Activated T-helper 17 cell treated with anti-CD3 and anti-CD28 coated beads, Interleukin-2, amount 50 U/mL, for 72 hours (primary cell): ENCODE measurements around the gene KIDINS220. TPM values are rescaled to one million over a fixed set of nuclear protein-coding genes. Genes with fewer than 3 reads are reported as not detected.
"Not testable (repeated sequence)": the region's sequence is repeated elsewhere in the genome, so short reads cannot be mapped to it uniquely, and the experiment has no call there.

ENCODE experiments used
- ATAC-seq: fragments of 150-1000 bp; cut with Tn5 transposase; replicated peaks from 2 replicates; pipeline ENCODE4 v1.10.0; 2021; ENCODE audit warnings: mild to moderate bottlenecking, moderate library complexity
- H3K27ac Mint-ChIP-seq: one replicate; pipeline ENCODE4 v1.8.0; 2022; ENCODE audit warnings: mixed read lengths
- H3K27me3 Mint-ChIP-seq: one replicate; pipeline ENCODE4 v1.8.0; 2022; ENCODE audit warnings: mixed read lengths
- H3K36me3 Mint-ChIP-seq: one replicate; pipeline ENCODE4 v1.8.0; 2022; ENCODE audit warnings: low read depth, mild to moderate bottlenecking, mixed read lengths
- H3K4me1 Mint-ChIP-seq: one replicate; pipeline ENCODE4 v1.8.0; 2022; ENCODE audit warnings: mixed read lengths
- H3K4me3 Mint-ChIP-seq: one replicate; pipeline ENCODE4 v1.8.0; 2022; ENCODE audit warnings: mild to moderate bottlenecking, mixed read lengths
- H3K9me3 Mint-ChIP-seq: one replicate; pipeline ENCODE4 v1.8.0; 2022; ENCODE audit warnings: mixed read lengths
- total RNA-seq, 2 donors: library from RNA; stranded (reverse); gene quantifications; one replicate each; pipeline ENCODE4 v1.2.3, GENCODE V29; 2022

KIDINS220 gene
- total RNA-seq, 2 donors from 2014 or later = 28.9 to 31.1 TPM

DNA sequence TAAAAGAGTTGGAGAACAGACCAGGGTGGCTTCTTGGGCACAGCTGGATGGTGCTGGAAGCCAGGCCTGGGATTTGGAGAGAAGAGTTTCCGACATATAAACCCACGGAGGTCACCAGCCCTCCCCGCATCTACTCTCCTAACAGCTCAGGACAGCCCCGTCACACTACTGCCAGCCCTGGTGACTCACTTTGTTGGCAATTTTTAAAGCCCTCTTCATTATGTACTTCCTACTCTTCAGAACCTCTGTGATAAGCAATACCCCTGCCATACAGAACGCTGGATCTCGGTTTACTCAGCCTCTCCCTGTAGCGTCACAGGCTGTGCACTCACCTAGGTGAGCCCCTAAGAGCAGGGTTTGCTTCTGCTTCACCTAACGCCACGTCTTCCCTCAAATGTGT is 107.5 kb downstream of the KIDINS220 start:
- no peak overlapping the region for H3K27ac Mint-ChIP-seq
- no peaks in the 10 kb centered on the region for H3K27me3 Mint-ChIP-seq
- no peaks in the 10 kb centered on the region for H3K9me3 Mint-ChIP-seq
- H3K4me3 Mint-ChIP-seq = no peak overlapping the region
- H3K4me1 Mint-ChIP-seq = no peaks in the 10 kb centered on the region
- no peak for ATAC-seq
- H3K36me3 Mint-ChIP-seq = peaks cover 78% of the 10 kb centered on the region

DNA sequence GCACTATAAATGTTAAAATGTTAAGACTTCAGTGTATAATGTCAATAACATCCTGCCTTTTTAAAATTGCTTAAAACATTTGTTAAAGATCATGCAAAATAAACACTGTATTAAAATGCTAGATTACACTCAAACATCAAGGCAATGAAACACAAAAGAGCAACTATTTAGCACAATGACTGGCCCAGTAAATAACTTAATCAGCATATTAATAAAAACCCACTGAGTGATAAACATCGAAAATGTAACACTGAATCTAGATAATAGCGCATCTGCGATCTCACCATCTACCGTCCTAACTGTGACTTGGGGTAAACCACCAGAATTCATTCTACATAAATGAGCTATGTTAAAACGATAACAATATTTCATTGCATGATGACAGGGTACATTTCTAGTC is 108.3 kb downstream of the KIDINS220 start:
- H3K4me3 Mint-ChIP-seq, ATAC-seq, H3K27me3 Mint-ChIP-seq, H3K4me1 Mint-ChIP-seq, H3K9me3 Mint-ChIP-seq, H3K27ac Mint-ChIP-seq: not testable (repeated sequence)
- H3K36me3 Mint-ChIP-seq = peaks cover 70% of the 10 kb centered on the region

DNA sequence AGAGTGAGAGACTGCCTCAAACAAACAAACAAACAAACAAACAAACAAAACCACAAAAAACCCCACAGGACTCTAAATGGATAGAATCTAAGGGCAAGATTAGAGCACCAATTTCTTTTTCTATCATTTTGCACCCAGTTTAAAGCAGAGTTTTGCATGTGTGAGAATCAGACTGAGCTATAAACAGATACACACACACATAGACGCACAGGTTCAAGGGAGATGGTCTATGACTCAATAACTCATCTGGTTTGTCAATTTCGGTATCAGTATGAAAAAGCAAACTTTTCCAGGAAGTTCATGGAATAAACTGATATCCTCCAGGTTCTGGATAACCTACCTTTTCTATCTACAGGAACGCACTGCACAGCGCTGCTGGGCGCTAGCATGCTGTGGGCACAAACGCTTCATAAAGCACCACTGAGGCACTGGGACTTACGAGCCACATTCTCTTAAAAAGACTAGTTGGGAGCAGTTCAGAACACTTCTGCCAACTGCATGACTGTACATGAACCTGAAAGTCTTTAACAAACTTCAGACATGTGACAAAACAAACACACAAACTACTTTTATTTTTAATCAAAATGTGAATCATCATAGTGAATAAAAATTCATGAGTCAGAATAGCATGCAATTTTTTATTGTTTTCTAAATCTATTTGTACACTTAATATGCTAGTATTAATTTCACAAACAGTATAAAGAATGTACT is 109.0 kb downstream of the KIDINS220 start:
- Mint-ChIP-seq H3K27me3 (no peaks in the 10 kb centered on the region), H3K9me3 (no peaks in the 10 kb centered on the region), H3K4me1 (no peaks in the 10 kb centered on the region), H3K27ac (peak overlapping the region; percentile 29), H3K36me3 (peaks cover 63% of the 10 kb centered on the region), H3K4me3 (no peak overlapping the region)
- peak; percentile 56 for ATAC-seq

DNA sequence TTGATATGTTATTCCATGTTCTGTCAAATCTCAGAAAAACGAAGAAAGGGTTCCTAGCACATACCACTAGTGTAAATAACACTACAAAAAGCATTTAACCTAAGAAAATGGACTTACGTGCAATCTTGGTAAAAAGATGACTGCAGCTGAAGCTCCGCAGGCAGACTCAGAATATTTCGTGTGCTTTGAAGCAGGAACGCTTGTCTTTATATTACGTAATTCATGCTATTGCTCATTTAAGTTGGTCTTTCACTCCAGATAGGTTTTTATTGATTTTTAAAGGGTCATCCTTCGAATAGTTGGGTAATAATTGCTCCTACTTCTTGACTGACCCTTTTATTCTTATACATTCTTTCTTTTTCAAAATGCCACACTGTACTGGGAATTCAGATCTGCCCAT is 111.6 kb downstream of the KIDINS220 start:
- peaks cover 37% of the 10 kb centered on the region for H3K36me3 Mint-ChIP-seq
- H3K4me1 Mint-ChIP-seq = no peaks in the 10 kb centered on the region

DNA sequence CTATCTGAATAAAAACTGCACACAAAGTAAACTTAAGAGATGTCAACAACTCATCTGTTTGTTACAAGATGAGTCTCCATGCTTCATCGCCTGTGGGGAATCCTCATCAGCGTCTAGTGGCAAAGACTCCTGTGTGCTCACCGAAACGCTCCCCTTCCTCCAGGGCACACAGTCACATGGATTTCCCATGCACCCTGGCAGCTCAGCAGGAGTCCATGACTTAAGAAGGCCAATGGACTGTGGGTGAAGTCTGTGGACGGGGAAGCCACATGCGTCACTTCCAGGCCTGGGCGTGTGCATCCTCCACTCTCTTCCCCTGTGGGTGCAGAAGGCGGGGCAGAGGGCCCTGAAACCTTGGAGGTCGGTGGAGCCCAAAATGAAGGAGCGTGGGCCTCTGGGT is 114.4 kb downstream of the KIDINS220 start:
- Mint-ChIP-seq H3K27ac (no peak overlapping the region), H3K4me3 (no peak overlapping the region), H3K36me3 (peaks cover 9% of the 10 kb centered on the region), H3K9me3 (no peaks in the 10 kb centered on the region), H3K4me1 (no peaks in the 10 kb centered on the region), H3K27me3 (no peaks in the 10 kb centered on the region)
- ATAC-seq = no peak

More for the DNA sequence above, 111.6 kb downstream of the KIDINS220 start:
- ATAC-seq = no peak
- Mint-ChIP-seq H3K9me3 (no peaks in the 10 kb centered on the region), H3K4me3 (no peak overlapping the region), H3K27me3 (no peaks in the 10 kb centered on the region), H3K27ac (peak overlapping the region; percentile 36)

DNA sequence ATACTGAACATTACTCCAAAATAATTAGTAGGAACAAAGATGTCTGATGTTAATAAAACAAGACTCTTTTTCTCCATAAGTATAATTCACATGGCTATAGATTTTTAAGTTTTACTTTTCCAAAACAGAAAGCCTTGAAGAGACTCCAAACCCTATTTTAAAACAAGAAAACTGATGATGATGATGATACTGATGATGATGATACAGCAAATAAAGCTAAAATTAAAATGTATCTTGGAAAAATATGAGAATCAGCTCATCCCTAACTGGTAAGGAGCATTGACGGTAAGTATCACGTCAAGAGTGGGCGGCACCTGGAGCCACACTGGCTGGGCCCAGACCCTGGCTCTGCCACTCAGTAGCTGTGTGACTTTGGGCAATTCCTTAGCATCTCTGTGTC is 116.0 kb downstream of the KIDINS220 start:
- H3K9me3 Mint-ChIP-seq = no peaks in the 10 kb centered on the region
- no peak for ATAC-seq
- no peak overlapping the region for H3K27ac Mint-ChIP-seq
- no peaks in the 10 kb centered on the region for H3K36me3 Mint-ChIP-seq
- no peak overlapping the region for H3K4me3 Mint-ChIP-seq
- H3K27me3 Mint-ChIP-seq = peaks cover 6% of the 10 kb centered on the region
- H3K4me1 Mint-ChIP-seq = no peaks in the 10 kb centered on the region

DNA sequence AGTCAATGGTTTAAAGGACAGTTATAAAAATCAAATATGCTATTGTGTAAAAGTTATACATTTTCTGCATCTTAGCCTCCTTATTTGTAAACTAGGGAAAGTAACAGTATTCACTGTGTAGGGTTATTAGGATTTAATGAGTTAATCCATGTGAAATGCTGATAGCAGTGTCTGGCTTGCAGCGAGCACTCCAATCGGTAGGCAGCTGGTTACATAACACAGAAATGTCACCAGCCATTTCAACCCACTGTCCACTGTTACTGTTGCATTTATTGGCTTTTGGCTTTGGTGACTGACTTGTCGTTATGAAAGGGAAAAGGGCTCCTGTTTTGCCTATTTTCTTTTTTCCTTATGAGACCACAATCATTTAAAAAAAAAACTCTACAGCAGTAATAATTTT is 116.7 kb downstream of the KIDINS220 start:
- Mint-ChIP-seq H3K27ac (no peak overlapping the region), H3K27me3 (peaks cover 11% of the 10 kb centered on the region), H3K9me3 (peaks cover 5% of the 10 kb centered on the region), H3K4me3 (no peak overlapping the region), H3K36me3 (no peaks in the 10 kb centered on the region), H3K4me1 (no peaks in the 10 kb centered on the region)
- ATAC-seq = no peak

DNA sequence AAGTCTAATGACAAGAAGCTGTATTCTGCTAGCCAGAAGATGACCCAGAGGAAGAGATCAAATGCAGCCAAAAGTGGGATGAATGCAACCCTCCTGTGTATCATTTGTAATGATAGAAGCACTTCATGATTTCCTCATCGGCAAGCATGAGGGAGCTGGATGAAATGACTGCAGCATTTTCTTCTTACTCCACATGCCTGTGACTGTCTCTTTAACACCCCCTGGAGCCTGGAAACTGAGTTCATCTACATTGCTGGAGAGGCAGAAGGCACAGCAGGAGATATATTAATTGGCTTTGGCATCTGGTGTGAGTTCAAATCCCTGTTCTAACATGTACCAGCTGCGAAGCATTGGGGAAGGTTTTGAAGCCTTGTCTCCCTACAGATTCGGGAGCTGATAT is 117.9 kb downstream of the KIDINS220 start:
- no peak for ATAC-seq
- peaks cover 7% of the 10 kb centered on the region for H3K9me3 Mint-ChIP-seq
- no peaks in the 10 kb centered on the region for H3K36me3 Mint-ChIP-seq
- H3K4me1 Mint-ChIP-seq = no peaks in the 10 kb centered on the region
- H3K4me3 Mint-ChIP-seq = no peak overlapping the region
- H3K27ac Mint-ChIP-seq = no peak overlapping the region
- peaks cover 17% of the 10 kb centered on the region for H3K27me3 Mint-ChIP-seq

DNA sequence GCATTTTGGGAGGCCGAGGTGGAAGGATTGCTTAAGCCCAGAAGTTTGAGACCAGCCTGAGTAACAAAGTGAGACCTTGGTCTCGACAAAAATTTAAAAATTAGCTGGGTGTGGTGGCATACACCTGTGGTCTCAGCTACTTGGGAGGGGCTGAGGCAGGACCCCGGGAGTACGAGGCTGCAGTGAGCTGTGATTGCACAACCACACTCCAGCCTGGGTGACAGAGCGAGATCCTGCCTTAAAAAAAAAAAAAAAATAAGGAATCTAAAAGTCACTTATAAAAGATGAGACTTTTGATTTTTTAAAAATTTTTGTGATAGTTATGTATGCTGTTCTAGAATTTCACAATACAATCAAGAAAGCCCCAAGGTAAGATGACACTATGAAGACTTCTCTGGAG is 122.4 kb downstream of the KIDINS220 start:
- no peak overlapping the region for H3K27ac Mint-ChIP-seq
- H3K27me3 Mint-ChIP-seq = peaks cover 17% of the 10 kb centered on the region
- no peak for ATAC-seq
- H3K4me1 Mint-ChIP-seq = no peaks in the 10 kb centered on the region
- H3K4me3 Mint-ChIP-seq = no peak overlapping the region
- H3K9me3 Mint-ChIP-seq = peaks cover 7% of the 10 kb centered on the region
- no peaks in the 10 kb centered on the region for H3K36me3 Mint-ChIP-seq

DNA sequence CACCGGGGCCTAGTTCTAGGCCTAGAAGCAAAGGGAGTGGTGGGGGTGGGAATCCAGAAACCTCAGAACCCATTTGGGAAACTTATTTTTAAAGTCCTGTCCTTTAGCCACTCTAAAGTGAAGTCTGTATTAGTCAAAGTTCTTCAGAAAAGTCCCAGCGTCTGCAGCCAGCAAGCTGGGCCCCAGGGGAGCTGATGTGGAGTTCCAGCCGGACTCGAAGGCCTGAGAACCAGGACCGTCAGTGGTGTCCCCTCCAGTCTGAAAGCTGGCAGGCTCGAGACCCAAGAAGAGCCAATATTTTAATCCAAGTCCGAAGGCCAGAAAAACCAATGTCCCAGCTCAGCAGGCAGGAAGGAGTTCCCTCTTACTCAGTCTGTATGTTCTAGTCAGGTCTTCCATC is 123.1 kb downstream of the KIDINS220 start:
- H3K27me3 Mint-ChIP-seq = peaks cover 17% of the 10 kb centered on the region
- H3K4me1 Mint-ChIP-seq = no peaks in the 10 kb centered on the region
- H3K4me3 Mint-ChIP-seq = no peak overlapping the region
- ATAC-seq = no peak
- no peak overlapping the region for H3K27ac Mint-ChIP-seq
- peaks cover 7% of the 10 kb centered on the region for H3K9me3 Mint-ChIP-seq
- no peaks in the 10 kb centered on the region for H3K36me3 Mint-ChIP-seq

DNA sequence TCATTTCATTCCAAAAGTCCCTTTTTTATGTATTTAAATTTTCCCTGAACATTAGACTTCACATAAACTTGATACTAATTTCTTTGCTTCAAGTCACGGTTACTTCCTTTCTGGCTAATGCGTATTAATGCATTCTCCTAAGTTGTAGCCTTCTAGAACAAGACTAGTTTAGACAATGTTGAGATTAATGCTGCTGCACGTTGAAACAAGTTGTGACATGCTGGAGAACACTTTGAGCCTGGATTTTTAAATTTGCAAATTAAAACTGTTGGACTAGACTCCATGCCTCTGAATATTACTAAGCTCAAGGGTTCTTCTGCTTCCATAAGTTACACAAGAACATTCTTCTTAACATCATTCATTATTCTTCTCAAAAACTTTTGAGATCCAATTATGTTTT is 126.5 kb downstream of the KIDINS220 start:
- Mint-ChIP-seq H3K27ac (no peak overlapping the region), H3K9me3 (peaks cover 8% of the 10 kb centered on the region), H3K4me1 (no peaks in the 10 kb centered on the region), H3K4me3 (no peak overlapping the region), H3K27me3 (peaks cover 8% of the 10 kb centered on the region), H3K36me3 (no peaks in the 10 kb centered on the region)
- no peak for ATAC-seq

DNA sequence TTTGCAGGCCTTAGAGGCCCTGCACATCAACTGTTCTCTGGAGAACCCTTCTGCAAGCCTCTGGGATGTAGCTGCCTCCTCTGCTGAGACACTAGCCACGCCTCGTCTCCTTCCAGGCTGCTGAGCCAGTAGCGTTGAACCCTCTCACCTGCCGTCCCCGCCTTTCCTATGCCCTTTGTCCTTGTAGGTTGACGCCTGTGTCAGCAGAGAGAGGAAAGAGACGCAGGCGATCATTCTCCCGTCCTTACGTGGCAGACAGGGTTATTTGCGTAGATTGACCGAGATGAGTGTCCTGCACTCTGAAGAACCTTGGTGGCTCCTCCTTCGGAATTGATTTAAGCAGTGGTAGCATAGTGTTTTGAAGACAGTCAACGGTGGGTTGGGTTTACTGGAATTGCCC is 127.8 kb downstream of the KIDINS220 start:
- H3K36me3 Mint-ChIP-seq = no peaks in the 10 kb centered on the region
- no peak overlapping the region for H3K4me3 Mint-ChIP-seq
- H3K27me3 Mint-ChIP-seq = peaks cover 2% of the 10 kb centered on the region
- H3K4me1 Mint-ChIP-seq = no peaks in the 10 kb centered on the region
- peaks cover 3% of the 10 kb centered on the region for H3K9me3 Mint-ChIP-seq
- ATAC-seq = no peak
- no peak overlapping the region for H3K27ac Mint-ChIP-seq

DNA sequence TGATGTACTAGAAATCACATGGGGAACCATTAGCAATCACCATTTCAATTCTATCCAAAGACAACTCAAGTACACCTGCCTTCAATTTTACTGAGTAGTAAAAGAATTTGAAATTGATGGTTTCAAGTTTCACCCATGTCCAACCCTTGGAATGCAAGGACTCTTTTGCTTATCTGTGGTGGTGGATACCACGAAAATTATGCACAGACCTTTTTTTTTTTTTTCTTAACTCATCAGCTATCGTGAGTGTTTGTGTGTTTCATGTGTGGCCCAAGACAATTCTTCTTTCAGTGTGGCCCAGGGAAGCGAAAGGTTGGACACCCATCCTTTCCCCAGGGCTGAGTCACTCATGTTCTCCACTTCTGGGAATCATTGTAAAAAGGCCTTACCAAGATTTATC is 132.5 kb downstream of the KIDINS220 start:
- H3K27ac Mint-ChIP-seq = no peak overlapping the region
- H3K4me1 Mint-ChIP-seq = no peaks in the 10 kb centered on the region
- peaks cover 3% of the 10 kb centered on the region for H3K9me3 Mint-ChIP-seq
- ATAC-seq = no peak
- H3K27me3 Mint-ChIP-seq = no peaks in the 10 kb centered on the region
- H3K4me3 Mint-ChIP-seq = no peak overlapping the region
- no peaks in the 10 kb centered on the region for H3K36me3 Mint-ChIP-seq

DNA sequence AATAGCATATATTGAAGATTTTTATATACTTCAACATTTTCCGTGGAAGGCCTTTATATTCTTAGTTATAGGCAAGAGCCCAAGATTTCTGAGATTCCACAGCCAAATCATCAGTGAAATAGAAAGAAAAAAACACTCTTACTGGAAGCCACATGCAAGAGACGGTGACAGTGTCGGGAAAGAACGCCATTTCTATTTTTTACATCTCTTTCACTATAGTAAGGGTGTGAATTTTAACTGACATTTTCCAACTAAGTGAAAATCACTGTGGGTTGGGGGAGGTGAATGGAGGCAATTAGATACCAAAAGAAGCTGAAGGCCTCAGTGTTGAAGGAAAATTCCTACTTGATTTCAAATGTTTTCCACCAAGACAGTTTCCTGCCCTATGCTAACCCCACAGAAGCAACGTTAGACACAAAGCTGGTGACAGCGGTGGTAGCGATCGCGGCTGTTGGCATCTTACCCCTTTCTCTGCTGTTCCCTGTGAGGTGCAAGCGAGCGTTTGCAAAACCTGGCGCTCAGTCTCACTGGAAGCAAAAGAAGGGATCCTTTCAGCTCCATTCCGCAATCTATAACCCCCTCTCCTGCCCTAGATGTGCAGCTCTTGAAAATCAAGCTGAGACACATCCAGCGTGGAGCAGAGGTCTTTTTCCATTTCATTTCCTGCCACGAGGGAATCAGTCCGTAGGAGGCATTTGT is 135.6 kb downstream of the KIDINS220 start:
- Mint-ChIP-seq H3K4me1 (no peaks in the 10 kb centered on the region), H3K27ac (no peak overlapping the region), H3K36me3 (no peaks in the 10 kb centered on the region), H3K9me3 (no peaks in the 10 kb centered on the region), H3K4me3 (no peak overlapping the region), H3K27me3 (no peaks in the 10 kb centered on the region)
- no peak for ATAC-seq

DNA sequence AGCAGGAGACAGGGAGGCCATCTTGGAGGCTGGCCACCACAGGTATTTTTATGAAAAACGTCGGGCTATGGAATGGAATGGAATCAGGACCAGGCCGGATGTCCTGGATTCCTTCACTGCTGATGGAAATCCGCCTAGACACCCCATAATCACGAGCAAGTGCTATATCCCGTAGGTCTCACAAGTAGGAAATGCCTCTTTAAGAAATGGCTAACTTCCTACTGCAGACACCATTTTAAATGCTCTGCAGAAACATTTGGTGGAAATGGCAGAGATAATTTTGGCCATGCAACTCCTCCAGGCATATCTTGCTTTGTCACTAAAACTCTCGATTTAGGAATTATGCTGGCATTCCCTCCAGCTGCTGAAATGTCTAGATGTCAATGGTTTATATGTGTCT is 137.6 kb downstream of the KIDINS220 start:
- H3K27ac Mint-ChIP-seq = no peak overlapping the region
- no peaks in the 10 kb centered on the region for H3K4me1 Mint-ChIP-seq
- no peak overlapping the region for H3K4me3 Mint-ChIP-seq
- no peaks in the 10 kb centered on the region for H3K36me3 Mint-ChIP-seq
- H3K27me3 Mint-ChIP-seq = no peaks in the 10 kb centered on the region
- ATAC-seq = no peak
- no peaks in the 10 kb centered on the region for H3K9me3 Mint-ChIP-seq
